HG03354 (cell line): ENCODE measurements around the gene AMPD3.

Experiments used
- ATAC-seq: cut with Tn5 transposase; IDR thresholded peaks from one replicate; pipeline ENCODE4 v1.9.1; 2021; ENCODE audit warnings: mild to moderate bottlenecking; ENCODE audit not compliant: unreplicated experiment, poor library complexity, severe bottlenecking

Gene AMPD3

GRCh38 chr11:10499452-10499851 lies 44.4 kb downstream of the AMPD3 start:
- no peak for ATAC-seq

- ATAC-seq, result no peak
Observed at GRCh38 chr11:10499874-10500601, 45.0 kb downstream of the AMPD3 start.

GRCh38 chr11:10500757-10501684 lies 46.0 kb downstream of the AMPD3 start:
- ATAC-seq, result no peak

GRCh38 chr11:10502065-10502680 lies 47.1 kb downstream of the AMPD3 start:
- ATAC-seq, result no peak

- ATAC-seq, result no peak
Observed at GRCh38 chr11:10502770-10503169, 47.7 kb downstream of the AMPD3 start.

GRCh38 chr11:10503221-10503620 lies 48.2 kb downstream of the AMPD3 start:
- ATAC-seq, result no peak

GRCh38 chr11:10503777-10504480 lies 48.9 kb downstream of the AMPD3 start:
- ATAC-seq, result no peak

- ATAC-seq, result no peak
Observed at GRCh38 chr11:10504490-10504889, 49.4 kb downstream of the AMPD3 start.

GRCh38 chr11:10505278-10506007 lies 50.4 kb downstream of the AMPD3 start:
- no peak for ATAC-seq

- no peak for ATAC-seq
Observed at GRCh38 chr11:10506008-10506370, 50.9 kb downstream of the AMPD3 start.

- ATAC-seq, result no peak
Observed at GRCh38 chr11:10511181-10511621, 56.1 kb downstream of the AMPD3 start.

- ATAC-seq, result no peak
Observed at GRCh38 chr11:10514202-10514601, 59.1 kb downstream of the AMPD3 start.

GRCh38 chr11:10514709-10515108 lies 59.6 kb downstream of the AMPD3 start:
- no peak for ATAC-seq

- no peak for ATAC-seq
Observed at GRCh38 chr11:10515418-10515817, 60.4 kb downstream of the AMPD3 start.

- no peak for ATAC-seq
Observed at GRCh38 chr11:10518123-10518522, 63.1 kb downstream of the AMPD3 start.

- ATAC-seq, result no peak
Observed at GRCh38 chr11:10518891-10519290, 63.8 kb downstream of the AMPD3 start.

- no peak for ATAC-seq
Observed at GRCh38 chr11:10519630-10520029, 64.6 kb downstream of the AMPD3 start.

- ATAC-seq, result no peak
Observed at GRCh38 chr11:10520562-10520961, 65.5 kb downstream of the AMPD3 start.

- ATAC-seq, result no peak
Observed at GRCh38 chr11:10522276-10522675, 67.2 kb downstream of the AMPD3 start.
